Measurements from ENCODE around the gene ITGA4.

ITGA4 gene

GRCh38 chr2:181457121-181457740 is at the start of gene ITGA4:
Gene ITGA4, plus strand, starts transcription at chr2:181457386. Its CDS starts 269 bp downstream, at chr2:181457655.
- peak within 1 kb of the TSS; percentile 94 for H3K27ac Mint-ChIP-seq
- peak within 1 kb of the TSS; percentile 92 for H3K4me3 Mint-ChIP-seq
- H3K9me3 Mint-ChIP-seq: no peaks in the 10 kb centered on the region
- CTCF ChIA-PET: interaction anchor here (0.6 to 10.2 kb wide), 29 partner anchors 10 to 377 kb away, joined by 3 to 105 read pairs (median 3); no protein-coding TSS in a partner anchor
- H3K27me3 Mint-ChIP-seq: no peaks in the 10 kb centered on the region
- H3K4me1 Mint-ChIP-seq: peaks cover 43% of the 10 kb centered on the region
- DNase-seq: peak; percentile 92
- peaks cover 37% of the 10 kb centered on the region for H3K36me3 Mint-ChIP-seq

GRCh38 chr2:181408861-181409260 is 48.3 kb upstream of the ITGA4 start:
- peaks cover 4% of the 10 kb centered on the region for H3K4me1 Mint-ChIP-seq
- H3K27me3 Mint-ChIP-seq: no peaks in the 10 kb centered on the region
- peaks cover 14% of the 10 kb centered on the region for H3K36me3 Mint-ChIP-seq
- H3K9me3 Mint-ChIP-seq: peaks cover 14% of the 10 kb centered on the region
- no peak overlapping the region for H3K27ac Mint-ChIP-seq
- CTCF ChIA-PET: no interaction called here
- no peak overlapping the region for H3K4me3 Mint-ChIP-seq
- DNase-seq: no peak

DNA sequence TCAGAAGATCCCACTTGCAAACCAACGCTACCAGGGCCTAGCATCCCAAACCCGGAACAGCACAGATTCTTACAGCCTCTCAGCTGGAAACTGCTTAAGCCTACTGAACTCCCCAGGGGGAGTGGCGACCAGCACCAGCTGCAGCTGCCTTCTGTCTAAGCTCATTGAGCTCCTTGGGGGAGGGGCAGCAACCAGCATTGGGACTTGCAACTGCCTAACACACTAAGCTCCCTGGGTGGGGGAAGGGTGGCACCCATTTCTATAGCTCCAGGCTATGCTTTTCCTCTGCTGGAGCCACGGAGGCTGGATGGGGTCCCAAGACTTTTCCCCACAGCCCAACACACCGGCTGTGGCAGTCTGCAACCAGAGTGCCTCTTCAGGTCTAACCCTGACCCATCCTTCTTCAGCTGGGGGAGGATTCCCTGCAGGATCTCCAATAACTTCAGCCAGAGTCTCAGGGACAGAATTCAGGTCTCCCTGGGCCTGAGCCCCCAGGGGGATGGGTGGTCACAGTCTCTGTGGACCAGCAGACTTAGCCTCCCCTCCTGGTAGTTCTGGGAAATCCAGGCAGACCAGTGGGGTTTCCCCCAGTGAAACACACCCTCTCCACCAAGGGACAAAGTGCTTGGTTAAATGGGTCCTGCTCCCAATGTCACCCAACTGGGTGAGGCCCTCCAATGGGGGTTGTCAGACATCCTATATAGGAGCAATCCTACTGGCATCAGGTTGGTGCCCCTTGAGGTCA is 45.9 kb upstream of the ITGA4 start:
- Mint-ChIP-seq H3K4me3 (no peak overlapping the region), H3K36me3 (peaks cover 17% of the 10 kb centered on the region), H3K27me3 (no peaks in the 10 kb centered on the region), H3K9me3 (peaks cover 25% of the 10 kb centered on the region), H3K27ac (no peak overlapping the region), H3K4me1 (peaks cover 7% of the 10 kb centered on the region)
- DNase-seq: no peak
- CTCF ChIA-PET: interaction anchor here (1.0 kb wide), 1 partner anchor 18 kb away, joined by 3 read pairs; no protein-coding TSS in a partner anchor

DNA sequence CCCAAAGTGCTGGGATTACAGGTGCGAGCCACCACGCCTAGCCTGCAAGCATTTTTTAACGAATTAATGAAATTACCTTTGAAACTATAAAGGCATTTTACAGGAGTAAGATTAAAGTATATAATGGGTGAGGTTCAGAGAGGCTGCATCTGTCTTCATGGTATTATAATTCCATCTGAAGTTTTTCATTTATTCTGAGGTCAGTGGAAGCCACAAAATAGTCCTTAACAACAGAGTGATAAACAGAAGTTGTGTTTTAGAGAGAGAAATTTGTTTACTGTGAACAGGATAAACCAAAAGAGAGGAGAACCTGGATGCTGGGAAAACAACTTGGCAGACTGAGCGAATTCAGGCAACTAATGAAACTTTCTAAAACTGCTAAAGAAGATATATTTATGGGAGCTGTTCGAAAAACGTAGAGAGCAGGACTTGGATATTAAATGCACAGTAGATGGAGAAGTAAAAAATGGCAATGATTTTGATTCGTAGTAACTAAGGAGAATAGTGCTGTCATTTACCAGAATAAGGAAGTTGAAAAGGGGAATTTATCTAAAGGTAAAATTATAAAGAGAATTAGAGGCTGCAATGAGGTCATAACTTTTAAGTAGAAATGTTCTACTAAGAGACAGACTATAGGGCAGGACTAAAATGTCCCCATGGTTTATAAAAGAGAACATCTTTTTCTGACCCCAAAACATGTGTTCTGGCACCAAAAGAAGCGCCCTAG is 37.9 kb upstream of the ITGA4 start:
- peaks cover 8% of the 10 kb centered on the region for H3K9me3 Mint-ChIP-seq
- CTCF ChIA-PET: no interaction called here
- no peak for DNase-seq
- H3K27me3 Mint-ChIP-seq: no peaks in the 10 kb centered on the region
- H3K27ac Mint-ChIP-seq: no peak overlapping the region
- H3K4me1 Mint-ChIP-seq: peaks cover 22% of the 10 kb centered on the region
- no peak overlapping the region for H3K4me3 Mint-ChIP-seq
- H3K36me3 Mint-ChIP-seq: peaks cover 9% of the 10 kb centered on the region

- CTCF ChIA-PET: no interaction called here
- no peaks in the 10 kb centered on the region for H3K27me3 Mint-ChIP-seq
- H3K27ac Mint-ChIP-seq: peak overlapping the region; percentile 46
- H3K36me3 Mint-ChIP-seq: peaks cover 4% of the 10 kb centered on the region
- DNase-seq: no peak
- H3K9me3 Mint-ChIP-seq: no peaks in the 10 kb centered on the region
- H3K4me3 Mint-ChIP-seq: no peak overlapping the region
- H3K4me1 Mint-ChIP-seq: peaks cover 22% of the 10 kb centered on the region
These were observed 36.7 kb upstream of the ITGA4 start for GRCh38 chr2:181420259-181421130.

DNA sequence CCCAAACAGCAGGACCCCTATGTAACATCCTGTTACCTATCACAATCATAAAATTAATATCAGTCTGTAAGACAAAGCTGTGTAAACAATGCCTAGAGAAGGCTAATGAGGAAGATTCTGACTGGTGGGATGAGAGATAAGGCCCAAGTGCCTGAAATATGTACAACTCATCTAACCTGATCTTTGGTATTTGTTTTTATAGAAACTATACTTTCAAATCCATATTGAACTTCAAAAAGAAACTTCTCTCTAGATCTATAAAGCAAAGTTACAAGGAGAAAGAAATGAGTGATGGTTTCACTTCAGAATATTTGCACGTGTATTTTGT is 36.1 kb upstream of the ITGA4 start:
- no peak overlapping the region for H3K4me3 Mint-ChIP-seq
- peaks cover 21% of the 10 kb centered on the region for H3K4me1 Mint-ChIP-seq
- CTCF ChIA-PET: no interaction called here

GRCh38 chr2:181421464-181421863 is 35.7 kb upstream of the ITGA4 start:
- CTCF ChIA-PET: no interaction called here
- peaks cover 18% of the 10 kb centered on the region for H3K4me1 Mint-ChIP-seq

More for the DNA sequence above, 36.1 kb upstream of the ITGA4 start:
- H3K9me3 Mint-ChIP-seq: peaks cover 2% of the 10 kb centered on the region
- no peak for DNase-seq
- peaks cover 4% of the 10 kb centered on the region for H3K36me3 Mint-ChIP-seq
- H3K27ac Mint-ChIP-seq: peak overlapping the region; percentile 46
- H3K27me3 Mint-ChIP-seq: no peaks in the 10 kb centered on the region

GRCh38 chr2:181426672-181427071 is 30.5 kb upstream of the ITGA4 start:
- no peak overlapping the region for H3K27ac Mint-ChIP-seq
- H3K4me1 Mint-ChIP-seq: peaks cover 15% of the 10 kb centered on the region
- DNase-seq: no peak
- no peak overlapping the region for H3K4me3 Mint-ChIP-seq
- H3K27me3 Mint-ChIP-seq: no peaks in the 10 kb centered on the region
- H3K9me3 Mint-ChIP-seq: peaks cover 4% of the 10 kb centered on the region
- no peaks in the 10 kb centered on the region for H3K36me3 Mint-ChIP-seq
- CTCF ChIA-PET: interaction anchor here (1.0 kb wide), 1 partner anchor 12 kb away, joined by 3 read pairs; no protein-coding TSS in a partner anchor

More at GRCh38 chr2:181421464-181421863, 35.7 kb upstream of the ITGA4 start:
- Mint-ChIP-seq H3K27ac (no peak overlapping the region), H3K27me3 (no peaks in the 10 kb centered on the region), H3K36me3 (peaks cover 2% of the 10 kb centered on the region), H3K9me3 (peaks cover 2% of the 10 kb centered on the region), H3K4me3 (no peak overlapping the region)
- DNase-seq: no peak

GRCh38 chr2:181430406-181431118 is 26.6 kb upstream of the ITGA4 start:
- Mint-ChIP-seq H3K27ac (no peak overlapping the region), H3K36me3 (peaks cover 9% of the 10 kb centered on the region)

GRCh38 chr2:181431674-181432073 is 25.5 kb upstream of the ITGA4 start:
- Mint-ChIP-seq H3K27me3 (no peaks in the 10 kb centered on the region), H3K36me3 (peaks cover 9% of the 10 kb centered on the region), H3K9me3 (peaks cover 15% of the 10 kb centered on the region), H3K4me3 (no peak overlapping the region), H3K27ac (no peak overlapping the region), H3K4me1 (peaks cover 10% of the 10 kb centered on the region)
- CTCF ChIA-PET: interaction anchor here (0.7 to 2.1 kb wide), 5 partner anchors 24 to 350 kb away, joined by 3 to 10 read pairs (median 5); no protein-coding TSS in a partner anchor
- DNase-seq: no peak

More at GRCh38 chr2:181430406-181431118, 26.6 kb upstream of the ITGA4 start:
- peaks cover 10% of the 10 kb centered on the region for H3K4me1 Mint-ChIP-seq
- no peak overlapping the region for H3K4me3 Mint-ChIP-seq
- no peak for DNase-seq
- H3K27me3 Mint-ChIP-seq: no peaks in the 10 kb centered on the region
- H3K9me3 Mint-ChIP-seq: peaks cover 17% of the 10 kb centered on the region
- CTCF ChIA-PET: interaction anchor here (1.5 to 2.1 kb wide), 3 partner anchors 25 to 37 kb away, joined by 5 to 10 read pairs (median 7); no protein-coding TSS in a partner anchor

GRCh38 chr2:181438261-181438660 is 18.9 kb upstream of the ITGA4 start:
- Mint-ChIP-seq H3K36me3 (peaks cover 7% of the 10 kb centered on the region), H3K27ac (no peak overlapping the region), H3K4me1 (peaks cover 24% of the 10 kb centered on the region), H3K9me3 (peaks cover 9% of the 10 kb centered on the region), H3K4me3 (no peak overlapping the region), H3K27me3 (no peaks in the 10 kb centered on the region)
- peak; percentile 43 for DNase-seq
- CTCF ChIA-PET: interaction anchor here (1.5 to 2.9 kb wide), 4 partner anchors 17 to 334 kb away, joined by 3 to 6 read pairs (median 5); no protein-coding TSS in a partner anchor

GRCh38 chr2:181440344-181440743 is 16.8 kb upstream of the ITGA4 start:
- CTCF ChIA-PET: interaction anchor here (2.0 kb wide), 1 partner anchor 15 kb away, joined by 6 read pairs; no protein-coding TSS in a partner anchor
- Mint-ChIP-seq H3K9me3 (no peaks in the 10 kb centered on the region), H3K27ac (no peak overlapping the region), H3K4me3 (no peak overlapping the region), H3K27me3 (no peaks in the 10 kb centered on the region), H3K4me1 (peaks cover 34% of the 10 kb centered on the region), H3K36me3 (peaks cover 2% of the 10 kb centered on the region)
- DNase-seq: no peak

GRCh38 chr2:181440919-181441318 is 16.3 kb upstream of the ITGA4 start:
- Mint-ChIP-seq H3K27ac (no peak overlapping the region), H3K36me3 (peaks cover 2% of the 10 kb centered on the region), H3K4me1 (peaks cover 34% of the 10 kb centered on the region), H3K9me3 (no peaks in the 10 kb centered on the region), H3K27me3 (no peaks in the 10 kb centered on the region), H3K4me3 (no peak overlapping the region)
- CTCF ChIA-PET: no interaction called here
- DNase-seq: no peak
